GM19395 (cell line): ENCODE data around the gene PHETA1.
"Not testable (repeated sequence)": the region's sequence is repeated elsewhere in the genome, so short reads cannot be mapped to it uniquely, and the experiment has no call there.

ENCODE experiments used
- ATAC-seq: cut with Tn5 transposase; IDR thresholded peaks from one replicate; pipeline ENCODE4 v1.9.1; 2021; ENCODE audit warnings: mild to moderate bottlenecking, moderate library complexity; ENCODE audit not compliant: unreplicated experiment

Gene PHETA1

GRCh38 chr12:111351026-111351425, 17.9 kb downstream of the PHETA1 start:
- ATAC-seq, result no peak

GRCh38 chr12:111349748-111350520, 19.0 kb downstream of the PHETA1 start:
- ATAC-seq, result no peak

GRCh38 chr12:111349101-111349747, 19.7 kb downstream of the PHETA1 start:
- no peak for ATAC-seq

- ATAC-seq, result no peak
These were observed 20.8 kb downstream of the PHETA1 start for GRCh38 chr12:111347891-111348644.

- ATAC-seq, result no peak
These were observed 24.5 kb downstream of the PHETA1 start for GRCh38 chr12:111344254-111344875.

GRCh38 chr12:111343181-111343580, 25.7 kb downstream of the PHETA1 start:
- ATAC-seq, result no peak

- no peak for ATAC-seq
These were observed 26.5 kb downstream of the PHETA1 start for GRCh38 chr12:111342376-111342775.

GRCh38 chr12:111341426-111342065, 27.3 kb downstream of the PHETA1 start:
- no peak for ATAC-seq

GRCh38 chr12:111340680-111341079, 28.2 kb downstream of the PHETA1 start:
- not testable (repeated sequence) for ATAC-seq

- no peak for ATAC-seq
These were observed 28.7 kb downstream of the PHETA1 start for GRCh38 chr12:111340231-111340630.

- ATAC-seq, result no peak
These were observed 29.5 kb downstream of the PHETA1 start for GRCh38 chr12:111339321-111339938.

- no peak for ATAC-seq
These were observed 30.8 kb downstream of the PHETA1 start for GRCh38 chr12:111338096-111338495.

GRCh38 chr12:111337371-111337770, 31.5 kb downstream of the PHETA1 start:
- no peak for ATAC-seq

GRCh38 chr12:111336411-111336810, 32.5 kb downstream of the PHETA1 start:
- not testable (repeated sequence) for ATAC-seq

GRCh38 chr12:111335811-111336210, 33.1 kb downstream of the PHETA1 start:
- no peak for ATAC-seq

GRCh38 chr12:111335301-111335700, 33.6 kb downstream of the PHETA1 start:
- ATAC-seq, result not testable (repeated sequence)

- ATAC-seq, result no peak
These were observed 34.4 kb downstream of the PHETA1 start for GRCh38 chr12:111334393-111334915.

- no peak for ATAC-seq
These were observed 37.8 kb downstream of the PHETA1 start for GRCh38 chr12:111330800-111331752.

- no peak for ATAC-seq
These were observed 40.8 kb downstream of the PHETA1 start for GRCh38 chr12:111328138-111328537.
